Measurements from ENCODE around the gene ZFYVE9. TPM values are rescaled to one million over a fixed set of nuclear protein-coding genes. Genes with fewer than 3 reads are reported as not detected.
A peak's percentile ranks its signal among the peaks of the same experiment; 100 is the strongest.

The ZFYVE9 gene
- total and polyA plus RNA-seq, 10 of the 15 experiments (the other 5 are each of a cell fraction or from before 2014, with no cell fraction given), result 0.26 to 6.9 (median 2.3) TPM

GRCh38 chr1:52365746-52366516 is 224.0 kb downstream of the ZFYVE9 start, which contains the start of gene CC2D1B (continued):
- TF ChIP-seq, protein P1, sequence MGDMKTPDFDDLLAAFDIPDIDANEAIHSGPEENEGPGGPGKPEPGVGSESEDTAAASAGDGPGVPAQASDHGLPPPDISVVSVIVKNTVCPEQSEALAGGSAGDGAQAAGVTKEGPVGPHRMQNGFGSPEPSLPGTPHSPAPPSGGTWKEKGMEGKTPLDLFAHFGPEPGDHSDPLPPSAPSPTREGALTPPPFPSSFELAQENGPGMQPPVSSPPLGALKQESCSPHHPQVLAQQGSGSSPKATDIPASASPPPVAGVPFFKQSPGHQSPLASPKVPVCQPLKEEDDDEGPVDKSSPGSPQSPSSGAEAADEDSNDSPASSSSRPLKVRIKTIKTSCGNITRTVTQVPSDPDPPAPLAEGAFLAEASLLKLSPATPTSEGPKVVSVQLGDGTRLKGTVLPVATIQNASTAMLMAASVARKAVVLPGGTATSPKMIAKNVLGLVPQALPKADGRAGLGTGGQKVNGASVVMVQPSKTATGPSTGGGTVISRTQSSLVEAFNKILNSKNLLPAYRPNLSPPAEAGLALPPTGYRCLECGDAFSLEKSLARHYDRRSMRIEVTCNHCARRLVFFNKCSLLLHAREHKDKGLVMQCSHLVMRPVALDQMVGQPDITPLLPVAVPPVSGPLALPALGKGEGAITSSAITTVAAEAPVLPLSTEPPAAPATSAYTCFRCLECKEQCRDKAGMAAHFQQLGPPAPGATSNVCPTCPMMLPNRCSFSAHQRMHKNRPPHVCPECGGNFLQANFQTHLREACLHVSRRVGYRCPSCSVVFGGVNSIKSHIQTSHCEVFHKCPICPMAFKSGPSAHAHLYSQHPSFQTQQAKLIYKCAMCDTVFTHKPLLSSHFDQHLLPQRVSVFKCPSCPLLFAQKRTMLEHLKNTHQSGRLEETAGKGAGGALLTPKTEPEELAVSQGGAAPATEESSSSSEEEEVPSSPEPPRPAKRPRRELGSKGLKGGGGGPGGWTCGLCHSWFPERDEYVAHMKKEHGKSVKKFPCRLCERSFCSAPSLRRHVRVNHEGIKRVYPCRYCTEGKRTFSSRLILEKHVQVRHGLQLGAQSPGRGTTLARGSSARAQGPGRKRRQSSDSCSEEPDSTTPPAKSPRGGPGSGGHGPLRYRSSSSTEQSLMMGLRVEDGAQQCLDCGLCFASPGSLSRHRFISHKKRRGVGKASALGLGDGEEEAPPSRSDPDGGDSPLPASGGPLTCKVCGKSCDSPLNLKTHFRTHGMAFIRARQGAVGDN (IDR thresholded peaks at IDR 0.05), result peak; percentile 78
- TF ChIP-seq NFXL1 (IDR thresholded peaks at IDR 0.05; ENCODE audit: borderline replicate concordance), result no peak
- no peak for TF ChIP-seq BRCA1 (IDR thresholded peaks at IDR 0.05; ENCODE audit: low read depth, low read length)
- no peak for TF ChIP-seq ZBTB11 (CRISPR knock-in tag; IDR thresholded peaks at IDR 0.05)
- TF ChIP-seq MEF2A (IDR thresholded peaks at IDR 0.05; ENCODE audit: insufficient read depth, low read depth, low read length), result no peak
- no peak for TF ChIP-seq HDAC2 (IDR thresholded peaks at IDR 0.05)
- TF ChIP-seq KDM1A (IDR thresholded peaks at IDR 0.05; ENCODE audit: borderline replicate concordance), result no peak
- no peak for TF ChIP-seq PRDM15 (CRISPR knock-in tag; IDR thresholded peaks at IDR 0.05)
- TF ChIP-seq BMI1 (IDR thresholded peaks at IDR 0.05; ENCODE audit: borderline replicate concordance), result no peak
- TF ChIP-seq CBX5 (IDR thresholded peaks at IDR 0.05; ENCODE audit: low read depth), result no peak
- TF ChIP-seq, protein P2, sequence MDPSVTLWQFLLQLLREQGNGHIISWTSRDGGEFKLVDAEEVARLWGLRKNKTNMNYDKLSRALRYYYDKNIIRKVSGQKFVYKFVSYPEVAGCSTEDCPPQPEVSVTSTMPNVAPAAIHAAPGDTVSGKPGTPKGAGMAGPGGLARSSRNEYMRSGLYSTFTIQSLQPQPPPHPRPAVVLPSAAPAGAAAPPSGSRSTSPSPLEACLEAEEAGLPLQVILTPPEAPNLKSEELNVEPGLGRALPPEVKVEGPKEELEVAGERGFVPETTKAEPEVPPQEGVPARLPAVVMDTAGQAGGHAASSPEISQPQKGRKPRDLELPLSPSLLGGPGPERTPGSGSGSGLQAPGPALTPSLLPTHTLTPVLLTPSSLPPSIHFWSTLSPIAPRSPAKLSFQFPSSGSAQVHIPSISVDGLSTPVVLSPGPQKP (IDR thresholded peaks at IDR 0.05; ENCODE audit: low read depth, low read length), result no peak; the same call in 1 of the 2 replicates
- TF ChIP-seq SREBF2 (IDR thresholded peaks at IDR 0.05; ENCODE audit: low read length), result no peak
- no peak for TF ChIP-seq ETV6 (conservative IDR thresholded peaks at IDR 0.05 in 1 of 2, IDR thresholded peaks at IDR 0.05 in 1 of 2; ENCODE audit: borderline replicate concordance in 1 of 2, low read depth in 1 of 2)
- peak; percentile 88 for TF ChIP-seq POLR2AphosphoS2 (IDR thresholded peaks at IDR 0.05; ENCODE audit: low read depth, low read length)

Measured in GM12878 (cell line).